DMS153 treated with DMSO at 0.1 percent for 48 hours (cell line): ENCODE results near the gene LINGO4.

Experiments used
- DNase-seq: peaks from one replicate; lab custom pipeline; 2025; ENCODE audit not compliant: unreplicated experiment; lab: John Stamatoyannopoulos, UW

LINGO4 gene

GRCh38 chr1:151805066-151805820 lies at the start of gene LINGO4:
Gene LINGO4 (minus strand): TSS chr1:151805419. CDS start chr1:151802704, 2,715 bp downstream.
- DNase-seq: no peak

GRCh38 chr1:151854658-151855057 lies 49.4 kb upstream of the LINGO4 start:
- DNase-seq: no peak

GRCh38 chr1:151853411-151853943 lies 48.3 kb upstream of the LINGO4 start, which contains the start of gene THEM5:
Gene THEM5 (minus strand): TSS chr1:151853712. CDS start chr1:151853565, 147 bp downstream.
- no peak for DNase-seq

- no peak for DNase-seq
These were observed 47.5 kb upstream of the LINGO4 start for GRCh38 chr1:151852733-151853132.

GRCh38 chr1:151851886-151852285 lies 46.7 kb upstream of the LINGO4 start:
- no peak for DNase-seq

GRCh38 chr1:151849871-151850270 lies 44.7 kb upstream of the LINGO4 start:
- DNase-seq: no peak

- no peak for DNase-seq
These were observed 43.9 kb upstream of the LINGO4 start for GRCh38 chr1:151849126-151849525.

- DNase-seq: no peak
These were observed 42.8 kb upstream of the LINGO4 start for GRCh38 chr1:151847867-151848596.

GRCh38 chr1:151846686-151847237 lies 41.5 kb upstream of the LINGO4 start:
- DNase-seq: no peak

GRCh38 chr1:151846062-151846568 lies 40.9 kb upstream of the LINGO4 start:
- no peak for DNase-seq

- no peak for DNase-seq
These were observed 38.2 kb upstream of the LINGO4 start for GRCh38 chr1:151843398-151843797.

- DNase-seq: no peak
These were observed 35.9 kb upstream of the LINGO4 start for GRCh38 chr1:151841141-151841540.

- DNase-seq: no peak
These were observed 35.2 kb upstream of the LINGO4 start for GRCh38 chr1:151840421-151840820.

GRCh38 chr1:151839457-151840403 lies 34.5 kb upstream of the LINGO4 start, which contains the start of gene C2CD4D:
Gene C2CD4D (minus strand): TSS chr1:151839820. CDS start chr1:151838989, 831 bp downstream.
- peak; percentile 77 for DNase-seq

- no peak for DNase-seq
These were observed 33.8 kb upstream of the LINGO4 start for GRCh38 chr1:151839082-151839412.

- no peak for DNase-seq
These were observed 33.2 kb upstream of the LINGO4 start for GRCh38 chr1:151838222-151839081.

- DNase-seq: no peak
These were observed 32.6 kb upstream of the LINGO4 start for GRCh38 chr1:151837884-151838221.

GRCh38 chr1:151837197-151837596 lies 32.0 kb upstream of the LINGO4 start:
- no peak for DNase-seq

GRCh38 chr1:151835596-151835995 lies 30.4 kb upstream of the LINGO4 start:
- no peak for DNase-seq

GRCh38 chr1:151834239-151834638 lies 29.0 kb upstream of the LINGO4 start:
- no peak for DNase-seq
